IPS DF 6.9 (cell line): ENCODE data around the gene CASR.
"Not testable (repeated sequence)": the region's sequence is repeated elsewhere in the genome, so short reads cannot be mapped to it uniquely, and the experiment has no call there.

Source experiments
- DNase-seq: peaks from one replicate; pipeline ENCODE4 v3.0.0-alpha.2; 2013; ENCODE audit warnings: low read depth, low spot score
- H3K27ac ChIP-seq: one replicate; pipeline ENCODE4 v1.5.1; 2013; ENCODE audit warnings: low read length, control low read depth
- H3K27me3 ChIP-seq: 2 replicates; pipeline ENCODE4 v1.6.1; 2013; ENCODE audit warnings: mild to moderate bottlenecking, low read length; ENCODE audit not compliant: control insufficient read depth, insufficient read depth
- H3K36me3 ChIP-seq: 2 replicates; pipeline ENCODE4 v1.6.1; 2013; ENCODE audit warnings: low read length; ENCODE audit not compliant: control insufficient read depth, insufficient read depth
- H3K4me1 ChIP-seq: 2 replicates; pipeline ENCODE4 v1.6.1; 2013; ENCODE audit warnings: low read length; ENCODE audit not compliant: control insufficient read depth, insufficient read depth
- H3K4me3 ChIP-seq: 2 replicates; pipeline ENCODE4 v1.5.1; 2013; ENCODE audit warnings: mild to moderate bottlenecking, low read length
- H3K9me3 ChIP-seq: 2 replicates; pipeline ENCODE4 v1.6.1; 2013; ENCODE audit warnings: low read length, inconsistent platforms; ENCODE audit not compliant: control insufficient read depth, insufficient read depth
- WGBS: extraction: QIAGEN DNeasy Blood & Tissue Kit; methylation state at CpG from one replicate; pipeline ENCODE4 v1.1.7; 2013; ENCODE audit warnings: mixed read lengths, missing lambda C conversion rate; ENCODE audit not compliant: insufficient read length, insufficient coverage; 5-methylcytosine and 5-hydroxymethylcytosine counted together

CASR gene

DNA sequence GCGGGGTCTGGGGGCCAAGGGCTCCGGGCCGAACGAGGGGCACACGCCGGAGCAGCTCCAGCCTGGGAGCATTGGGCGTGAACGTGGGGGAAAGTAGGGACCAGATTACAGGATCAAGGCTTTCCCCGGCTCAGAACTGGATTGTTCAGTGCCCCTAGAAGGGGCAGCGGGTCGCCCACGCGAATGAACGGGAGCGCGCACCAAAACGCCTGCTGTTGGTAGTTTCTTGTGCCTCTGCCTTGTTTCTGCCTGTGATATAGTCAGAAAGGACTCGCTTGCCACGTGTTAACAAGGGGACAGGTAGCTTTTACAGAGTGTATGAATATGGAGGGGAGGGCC, 1.1 kb downstream of the CASR start:
- no CpG with 5 or more reads among the region's 19 CpGs for WGBS
- Histone ChIP-seq H3K9me3 (no peaks in the 10 kb centered on the region), H3K36me3 (no peaks in the 10 kb centered on the region), H3K27ac (no peak overlapping the region), H3K4me1 (no peaks in the 10 kb centered on the region), H3K4me3 (peak overlapping the region; percentile 46; the same call in 1 of the 2 replicates), H3K27me3 (peaks cover 11% of the 10 kb centered on the region)
- no peak for DNase-seq

DNA sequence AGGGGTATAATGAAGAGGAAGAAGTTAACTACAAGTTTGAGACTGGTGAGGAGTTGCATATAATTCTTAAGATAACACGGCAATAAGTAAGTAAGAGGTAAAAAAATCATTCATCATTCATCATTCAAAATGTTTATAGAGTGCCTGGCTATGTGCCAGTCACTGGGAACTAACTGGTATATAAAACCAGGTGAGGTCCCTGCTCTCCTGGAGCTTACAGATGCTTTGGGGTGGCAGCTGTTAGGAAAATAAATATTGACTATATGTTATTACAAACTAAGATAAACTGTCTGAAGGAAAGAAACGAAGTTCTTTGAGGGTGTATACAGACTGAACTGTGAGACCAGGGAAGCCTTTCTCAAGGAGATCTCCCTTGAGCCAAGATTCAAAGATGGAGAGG, 2.9 kb downstream of the CASR start:
- WGBS = no CpG with 5 or more reads among the region's 2 CpGs
- H3K27ac ChIP-seq = no peak overlapping the region
- H3K4me1 ChIP-seq = no peaks in the 10 kb centered on the region
- H3K9me3 ChIP-seq = no peaks in the 10 kb centered on the region
- peaks cover 11% of the 10 kb centered on the region for H3K27me3 ChIP-seq
- no peaks in the 10 kb centered on the region for H3K36me3 ChIP-seq
- H3K4me3 ChIP-seq = no peak overlapping the region
- DNase-seq = no peak

DNA sequence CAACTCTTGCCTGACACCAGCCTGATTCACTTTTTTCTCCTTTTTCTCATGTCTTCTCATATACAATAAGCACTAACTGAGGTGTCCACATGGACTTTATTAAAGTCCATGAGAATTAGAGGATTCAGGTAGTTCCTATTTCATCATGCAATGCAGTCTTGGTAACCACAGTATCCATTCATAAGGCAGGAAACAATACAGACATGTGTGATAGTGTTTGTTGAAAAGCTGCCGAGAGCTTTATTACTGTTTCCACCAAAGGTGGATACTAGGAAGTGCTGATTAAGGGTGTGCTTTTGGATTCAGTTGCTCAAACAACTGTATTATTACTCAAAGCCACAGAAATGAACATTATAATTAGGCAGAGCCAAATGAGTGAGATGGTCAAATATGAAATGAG, 5.3 kb downstream of the CASR start:
- H3K36me3 ChIP-seq = no peaks in the 10 kb centered on the region
- no peaks in the 10 kb centered on the region for H3K4me1 ChIP-seq
- WGBS = no CpG with 5 or more reads among the region's 1 CpG
- no peaks in the 10 kb centered on the region for H3K9me3 ChIP-seq
- H3K27me3 ChIP-seq = peaks cover 4% of the 10 kb centered on the region
- no peak overlapping the region for H3K27ac ChIP-seq
- no peak overlapping the region for H3K4me3 ChIP-seq
- DNase-seq = no peak

DNA sequence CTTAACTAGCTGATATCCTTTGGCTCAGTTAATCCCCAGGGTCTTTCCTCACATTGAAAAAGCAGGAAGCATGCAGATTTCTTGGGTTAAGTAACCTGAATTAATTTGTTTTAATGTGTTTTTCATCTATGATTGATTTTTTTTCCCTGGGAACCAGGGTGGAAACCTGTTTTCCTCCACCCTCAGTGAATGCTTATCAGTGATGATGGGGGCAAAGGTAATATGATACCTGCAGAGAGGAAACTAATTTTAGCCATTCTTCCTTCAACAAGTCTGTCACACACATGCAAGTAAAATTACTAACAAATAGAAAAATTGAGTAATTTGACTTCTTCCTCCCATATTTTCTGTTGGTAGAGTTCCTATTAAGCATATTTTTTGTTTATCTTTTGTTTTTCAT, 5.9 kb downstream of the CASR start:
- Histone ChIP-seq H3K4me1 (no peaks in the 10 kb centered on the region), H3K36me3 (no peaks in the 10 kb centered on the region), H3K27me3 (peaks cover 3% of the 10 kb centered on the region), H3K4me3 (no peak overlapping the region), H3K27ac (no peak overlapping the region), H3K9me3 (no peaks in the 10 kb centered on the region)
- no peak for DNase-seq

DNA sequence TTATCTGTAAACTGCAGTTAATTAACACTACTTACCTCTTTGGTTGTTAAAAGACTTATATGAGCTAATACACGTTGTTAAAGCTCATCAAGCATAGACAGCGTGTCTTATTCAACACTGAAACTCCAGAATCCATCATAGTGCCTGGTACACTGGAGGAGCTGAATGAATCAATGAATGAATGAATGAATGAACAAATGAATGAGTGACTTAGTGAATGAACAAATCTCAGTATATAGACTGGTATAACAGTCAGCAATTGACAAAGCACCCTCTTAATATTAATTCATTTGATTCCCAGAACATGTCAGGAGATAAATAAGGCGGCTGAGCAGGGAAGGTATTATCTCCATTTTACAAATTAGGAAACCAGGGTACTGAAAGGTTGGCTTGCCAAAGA, 7.1 kb downstream of the CASR start:
- no peak for DNase-seq
- H3K27ac ChIP-seq = no peak overlapping the region
- H3K27me3 ChIP-seq = no peaks in the 10 kb centered on the region
- H3K4me3 ChIP-seq = no peak overlapping the region
- no peaks in the 10 kb centered on the region for H3K9me3 ChIP-seq
- no peaks in the 10 kb centered on the region for H3K4me1 ChIP-seq
- H3K36me3 ChIP-seq = no peaks in the 10 kb centered on the region
- no CpG with 5 or more reads among the region's 3 CpGs for WGBS

DNA sequence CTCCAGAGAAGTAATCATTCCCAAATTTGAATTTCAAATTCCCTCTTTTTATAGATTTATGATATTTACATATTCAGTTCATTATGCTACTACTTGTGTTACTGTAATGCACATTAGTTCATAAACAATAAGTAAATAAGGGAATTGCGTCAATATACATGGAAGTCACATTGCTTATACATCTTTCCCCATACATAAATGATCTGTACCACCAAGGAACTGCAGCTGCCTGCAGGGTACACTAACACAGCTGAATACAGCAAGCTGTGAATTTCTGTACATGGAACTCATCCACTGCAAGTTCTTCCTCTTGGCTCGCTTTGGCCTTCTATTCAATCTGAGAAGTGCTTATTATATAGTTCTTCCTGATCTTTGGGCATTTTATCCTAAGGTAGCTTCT, 15.5 kb downstream of the CASR start:
- no peak for DNase-seq
- Histone ChIP-seq H3K27me3 (no peaks in the 10 kb centered on the region), H3K4me1 (no peaks in the 10 kb centered on the region), H3K4me3 (no peak overlapping the region), H3K9me3 (no peaks in the 10 kb centered on the region), H3K27ac (no peak overlapping the region), H3K36me3 (no peaks in the 10 kb centered on the region)
- WGBS = no CpG with 5 or more reads among the region's 2 CpGs

DNA sequence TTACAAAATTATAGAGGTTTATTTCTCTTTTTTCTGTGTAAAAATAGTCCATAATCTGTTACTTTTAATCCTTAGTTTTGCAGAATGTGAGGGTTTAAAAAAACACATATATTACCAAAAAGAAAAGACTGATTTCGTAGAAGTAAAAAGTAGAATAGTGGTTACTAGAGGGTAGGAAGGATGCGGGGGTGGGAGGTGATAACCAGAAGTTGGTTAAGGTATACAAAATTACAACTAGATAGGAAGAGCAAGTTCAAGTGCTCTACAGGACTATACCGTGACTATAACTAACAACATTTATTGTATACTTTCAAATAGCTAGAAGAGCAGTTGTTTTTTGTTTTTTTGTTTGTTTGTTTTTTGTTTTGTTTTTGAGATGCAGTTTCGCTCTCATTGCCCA, 16.1 kb downstream of the CASR start:
- Histone ChIP-seq H3K4me1 (no peaks in the 10 kb centered on the region), H3K27me3 (no peaks in the 10 kb centered on the region), H3K27ac (no peak overlapping the region), H3K36me3 (no peaks in the 10 kb centered on the region), H3K4me3 (no peak overlapping the region), H3K9me3 (no peaks in the 10 kb centered on the region)
- WGBS = no CpG with 5 or more reads among the region's 4 CpGs
- no peak for DNase-seq

DNA sequence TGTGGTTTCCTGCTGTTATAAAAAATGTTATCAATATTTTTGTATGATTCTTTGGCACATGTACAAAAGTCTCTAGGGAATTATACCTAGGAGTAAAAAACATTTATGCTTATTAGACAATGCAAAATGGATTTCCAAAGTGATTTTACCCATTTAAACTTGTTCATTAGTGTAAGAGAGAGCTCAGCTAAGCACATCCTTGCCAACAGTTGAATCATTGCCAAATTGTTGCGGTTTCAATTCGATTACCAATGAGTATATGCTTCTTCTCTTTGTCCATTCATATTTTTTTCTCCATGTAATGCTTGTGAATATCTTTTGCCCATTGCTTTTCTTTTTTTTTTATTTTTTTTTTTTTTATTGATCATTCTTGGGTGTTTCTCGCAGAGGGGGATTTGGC, 17.2 kb downstream of the CASR start:
- Histone ChIP-seq H3K4me1 (no peaks in the 10 kb centered on the region), H3K36me3 (no peaks in the 10 kb centered on the region), H3K27ac (no peak overlapping the region), H3K27me3 (no peaks in the 10 kb centered on the region), H3K9me3 (no peaks in the 10 kb centered on the region), H3K4me3 (no peak overlapping the region)
- no CpG with 5 or more reads among the region's 3 CpGs for WGBS
- DNase-seq = no peak

DNA sequence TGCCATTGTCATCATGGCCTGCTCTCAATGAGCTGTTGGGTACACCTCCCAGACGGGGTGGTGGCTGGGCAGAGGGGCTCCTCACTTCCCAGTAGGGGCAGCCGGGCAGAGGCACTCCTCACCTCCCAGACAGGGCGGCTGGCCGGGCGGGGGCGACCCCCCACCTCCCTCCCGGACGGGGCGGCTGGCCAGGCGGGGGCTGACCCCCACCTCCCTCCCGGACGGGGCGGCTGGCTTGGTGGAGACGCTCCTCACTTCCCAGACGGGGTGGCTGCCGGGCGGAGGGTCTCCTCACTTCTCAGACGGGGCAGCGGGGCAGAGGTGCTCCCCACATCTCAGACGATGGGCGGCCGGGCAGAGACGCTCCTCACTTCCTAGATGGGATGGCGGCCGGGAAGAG, 18.0 kb downstream of the CASR start:
- not testable (repeated sequence) for H3K36me3 ChIP-seq, H3K4me1 ChIP-seq, H3K27ac ChIP-seq, DNase-seq, H3K9me3 ChIP-seq, H3K27me3 ChIP-seq, H3K4me3 ChIP-seq
- no CpG with 5 or more reads among the region's 25 CpGs for WGBS

DNA sequence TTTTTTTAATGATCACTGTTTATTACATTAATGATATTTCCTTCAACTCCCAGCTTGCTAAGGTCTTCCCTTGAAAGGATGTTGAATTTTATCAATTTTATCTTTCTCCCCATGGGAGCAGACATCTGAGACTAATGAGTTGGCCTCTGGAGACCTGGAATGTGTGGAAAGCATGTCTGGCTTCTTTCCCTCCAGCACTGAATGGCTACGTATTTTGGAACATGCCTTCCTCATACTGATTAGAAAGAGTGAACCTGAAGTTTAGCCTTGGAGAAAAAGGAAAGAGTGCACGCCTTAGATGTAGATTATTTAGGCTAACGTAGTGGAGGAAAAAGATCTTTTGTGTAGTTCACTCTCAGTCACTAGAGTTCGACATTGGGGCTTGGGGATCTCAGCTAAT, 25.1 kb downstream of the CASR start:
- whole genome bisulfite sequencing = no CpG with 5 or more reads among the region's 4 CpGs
- no peaks in the 10 kb centered on the region for H3K4me1 ChIP-seq
- no peak overlapping the region for H3K4me3 ChIP-seq
- H3K27ac ChIP-seq = no peak overlapping the region
- H3K9me3 ChIP-seq = no peaks in the 10 kb centered on the region
- H3K36me3 ChIP-seq = no peaks in the 10 kb centered on the region
- H3K27me3 ChIP-seq = no peaks in the 10 kb centered on the region
- DNase-seq = no peak

DNA sequence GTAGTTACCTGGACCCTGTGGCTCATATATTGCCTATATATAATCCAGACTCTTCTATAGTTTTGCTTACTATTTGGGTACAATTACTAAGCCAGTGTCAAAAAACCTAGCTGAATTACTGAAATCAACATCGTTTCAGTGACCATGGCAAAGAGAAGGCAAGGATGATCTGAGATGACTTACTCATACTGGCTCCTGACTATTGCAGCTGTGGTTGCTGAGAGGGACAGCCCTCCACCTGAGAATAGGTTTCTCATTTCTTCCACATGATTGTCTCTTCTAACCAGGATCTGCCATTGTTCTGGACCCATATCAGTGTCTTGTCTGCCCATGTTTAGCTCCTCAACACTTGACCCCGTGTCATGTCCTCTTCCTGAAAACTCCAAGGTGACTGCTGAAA, 30.2 kb downstream of the CASR start:
- Histone ChIP-seq H3K27me3 (no peaks in the 10 kb centered on the region), H3K9me3 (no peaks in the 10 kb centered on the region), H3K36me3 (no peaks in the 10 kb centered on the region), H3K4me3 (no peak overlapping the region), H3K27ac (no peak overlapping the region), H3K4me1 (no peaks in the 10 kb centered on the region)
- no peak for DNase-seq
- WGBS = no CpG with 5 or more reads among the region's 2 CpGs
